Measurements from ENCODE around the gene KIAA1755. TPM values are rescaled to one million over a fixed set of nuclear protein-coding genes. Genes with fewer than 3 reads are reported as not detected.

Gene KIAA1755
- total and polyA plus RNA-seq, 10 of the 15 experiments (the other 5 are each of a cell fraction or from before 2014, with no cell fraction given): not detected

DNA sequence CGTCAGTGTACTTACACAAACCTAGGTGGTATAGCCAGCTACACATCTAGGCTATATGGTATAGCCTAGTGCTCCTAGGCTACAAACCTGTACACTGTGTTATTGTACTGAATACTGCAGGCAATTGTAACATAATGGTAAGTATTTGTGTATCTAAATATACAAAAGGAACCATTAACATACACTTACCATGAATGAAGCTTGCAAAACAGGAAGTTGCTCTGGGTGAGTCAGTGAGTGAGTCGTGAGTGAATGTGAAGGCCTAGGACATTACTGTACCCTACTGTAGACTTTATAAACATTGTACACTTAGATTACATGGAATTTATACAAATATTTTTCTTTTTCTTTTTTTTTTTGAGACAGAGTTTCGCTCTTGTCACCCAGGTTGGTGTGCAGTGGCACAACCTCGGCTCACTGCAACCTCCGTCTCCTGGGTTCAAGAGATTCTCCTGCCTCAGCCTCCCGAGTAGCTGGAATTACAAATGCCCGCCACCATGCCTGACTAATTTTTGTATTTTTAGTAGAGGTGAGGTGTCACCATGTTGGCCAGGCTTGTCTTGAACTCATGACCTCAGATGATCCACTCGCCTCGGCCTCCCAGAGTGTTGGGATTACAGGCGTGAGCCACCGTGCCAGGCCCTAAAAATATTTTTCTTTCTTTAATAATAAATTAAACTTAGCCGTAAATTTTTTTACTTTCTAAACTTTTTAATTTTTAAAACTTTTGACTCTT is 15.4 kb upstream of the KIAA1755 start:
- BruUV-seq (replicated peaks): no TSS peak
- in situ Hi-C loops (cut with MboI): no loop called here
- Histone ChIP-seq H3K79me2 (ENCODE audit: control insufficient read depth, insufficient read depth, low read length) (no peaks in the 10 kb centered on the region), H3K9ac (ENCODE audit: control insufficient read depth, insufficient read depth, low read length) (no peak overlapping the region), H4K20me1 (ENCODE audit: control insufficient read depth, insufficient read depth) (no peaks in the 10 kb centered on the region), H3K27me3 (replicated peaks in 1 of 2; ENCODE audit: control insufficient read depth in 2 of 2, insufficient read depth in 2 of 2, low read length in 1 of 2) (no peaks in the 10 kb centered on the region), H3K9me3 (replicated peaks; ENCODE audit: control insufficient read depth, insufficient read depth, low read length) (no peaks in the 10 kb centered on the region), H3K4me2 (ENCODE audit: control insufficient read depth, insufficient read depth) (no peak overlapping the region), H2AFZ (ENCODE audit: control insufficient read depth, low read depth, low read length) (no peak overlapping the region), H3K36me3 (ENCODE audit: control insufficient read depth in 2 of 2, insufficient read depth in 2 of 2, low read length in 1 of 2) (no peaks in the 10 kb centered on the region), H3K27ac (ENCODE audit: control insufficient read depth, insufficient read depth) (no peak overlapping the region), H3K4me1 (ENCODE audit: control insufficient read depth, insufficient read depth, low read length) (no peaks in the 10 kb centered on the region), H3K4me3 (no peak overlapping the region)
- intact Hi-C loops (cut with micrococcal nuclease; ENCODE audit: unreplicated experiment): no loop called here
- ChIA-PET SMC1A (ENCODE audit: uncharacterized antibody, unreplicated experiment) (no interaction called here), CTCF (interaction anchor here (0.6 to 0.7 kb wide), 2 partner anchors 11 to 133 kb away, joined by 3 read pairs; no protein-coding TSS in a partner anchor), RAD21 (ENCODE audit: unreplicated experiment) (no interaction called here), POLR2A (no interaction called here)
- ATAC-seq (no peak), FAIRE-seq (no peak), DNase-seq (ENCODE audit: low read depth, low spot score) (no peak)
- WGBS (ENCODE audit: insufficient coverage, insufficient replicate concordance, low lambda C conversion rate, missing lambda C conversion rate): 53% methylated on average over 10 of the region's 12 CpGs
- TF ChIP-seq CBX5 (IDR thresholded peaks at IDR 0.05; ENCODE audit: low read depth) (no peak), POLR2AphosphoS5 (IDR thresholded peaks at IDR 0.05; ENCODE audit: low read length) (no peak), POLR2AphosphoS2 (IDR thresholded peaks at IDR 0.05; ENCODE audit: low read depth, low read length) (no peak), KAT2A (conservative IDR thresholded peaks at IDR 0.05; ENCODE audit: control insufficient read depth, low read depth, low read length) (no peak), CREB1 (IDR thresholded peaks at IDR 0.05; ENCODE audit: low read depth) (no peak), SMAD1 (IDR thresholded peaks at IDR 0.05; ENCODE audit: low read depth, partially characterized antibody) (no peak), RBBP5 (conservative IDR thresholded peaks at IDR 0.05) (no peak), IKZF2 (IDR thresholded peaks at IDR 0.05) (no peak), SUZ12 (IDR thresholded peaks at IDR 0.05; ENCODE audit: unreplicated experiment) (no peak)

Data from GM12878 (cell line).